GM12801 (cell line): Measurements from ENCODE around the gene CEP89.

Experiments used
- TF ChIP-seq, protein P1 (sequence below): IDR thresholded peaks from one replicate; pipeline ENCODE4 v1.5.1; 2011; ENCODE audit warnings: control low read depth; ENCODE audit not compliant: insufficient read length; ENCODE audit errors: extremely low read depth

The CEP89 gene

DNA sequence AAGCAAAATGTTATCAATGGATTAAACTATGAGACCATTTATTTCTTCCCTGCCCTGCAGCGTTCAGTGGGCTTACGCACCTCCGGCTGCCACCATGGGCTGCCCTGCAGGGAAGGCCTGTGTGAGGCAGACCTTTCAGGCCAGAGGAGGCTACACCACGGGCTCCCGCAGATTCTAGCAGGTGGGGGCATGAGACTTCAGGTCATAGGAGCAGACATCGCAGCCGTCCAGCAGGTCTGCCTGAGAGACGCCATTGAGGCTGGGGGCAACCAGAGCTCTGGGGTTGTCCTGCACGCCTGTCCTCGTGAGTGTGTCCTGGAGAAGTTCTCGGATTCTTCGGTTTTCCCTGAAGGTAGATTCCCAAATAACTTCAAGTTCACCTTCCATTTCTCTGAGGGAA is 92.8 kb downstream of the CEP89 start:
- TF ChIP-seq, protein P1, sequence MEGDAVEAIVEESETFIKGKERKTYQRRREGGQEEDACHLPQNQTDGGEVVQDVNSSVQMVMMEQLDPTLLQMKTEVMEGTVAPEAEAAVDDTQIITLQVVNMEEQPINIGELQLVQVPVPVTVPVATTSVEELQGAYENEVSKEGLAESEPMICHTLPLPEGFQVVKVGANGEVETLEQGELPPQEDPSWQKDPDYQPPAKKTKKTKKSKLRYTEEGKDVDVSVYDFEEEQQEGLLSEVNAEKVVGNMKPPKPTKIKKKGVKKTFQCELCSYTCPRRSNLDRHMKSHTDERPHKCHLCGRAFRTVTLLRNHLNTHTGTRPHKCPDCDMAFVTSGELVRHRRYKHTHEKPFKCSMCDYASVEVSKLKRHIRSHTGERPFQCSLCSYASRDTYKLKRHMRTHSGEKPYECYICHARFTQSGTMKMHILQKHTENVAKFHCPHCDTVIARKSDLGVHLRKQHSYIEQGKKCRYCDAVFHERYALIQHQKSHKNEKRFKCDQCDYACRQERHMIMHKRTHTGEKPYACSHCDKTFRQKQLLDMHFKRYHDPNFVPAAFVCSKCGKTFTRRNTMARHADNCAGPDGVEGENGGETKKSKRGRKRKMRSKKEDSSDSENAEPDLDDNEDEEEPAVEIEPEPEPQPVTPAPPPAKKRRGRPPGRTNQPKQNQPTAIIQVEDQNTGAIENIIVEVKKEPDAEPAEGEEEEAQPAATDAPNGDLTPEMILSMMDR, result no peak

DNA sequence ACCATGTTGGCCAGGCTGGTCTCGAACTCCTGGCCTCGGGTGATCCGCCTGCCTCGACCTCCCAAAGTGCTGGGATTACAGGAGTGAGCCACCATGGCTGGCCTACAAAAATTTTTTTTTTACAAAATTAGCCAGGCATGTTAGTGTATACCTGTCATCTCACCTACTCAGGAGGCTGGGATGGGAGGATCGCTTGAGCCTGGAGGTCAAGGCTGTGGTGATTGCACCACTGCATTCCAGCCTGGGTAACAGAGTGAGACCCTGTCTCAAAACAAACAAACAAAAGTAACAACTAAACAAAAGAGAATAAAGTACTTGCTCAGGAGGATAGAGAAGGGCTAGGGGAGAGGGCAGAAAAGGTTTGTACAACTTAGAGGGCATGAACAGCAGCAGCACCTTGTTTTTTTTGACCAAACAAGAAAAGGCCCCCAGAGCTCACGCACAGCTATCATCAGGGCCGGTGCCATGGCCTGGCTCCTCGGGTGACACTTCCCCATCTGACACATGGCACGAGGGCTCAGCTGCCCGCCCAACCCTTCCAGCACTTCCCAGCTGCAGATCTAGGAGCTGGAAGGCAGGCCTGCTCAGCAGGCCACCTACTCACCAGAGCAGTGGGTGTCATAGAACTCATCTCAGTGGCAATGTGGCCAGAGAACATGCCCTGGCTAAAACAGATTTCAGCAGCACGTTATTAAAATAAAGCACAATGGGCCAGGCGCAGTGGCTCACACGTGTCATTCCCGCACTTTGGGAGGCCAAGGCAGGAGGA is 93.6 kb downstream of the CEP89 start:
- TF ChIP-seq, protein P1, result no peak

DNA sequence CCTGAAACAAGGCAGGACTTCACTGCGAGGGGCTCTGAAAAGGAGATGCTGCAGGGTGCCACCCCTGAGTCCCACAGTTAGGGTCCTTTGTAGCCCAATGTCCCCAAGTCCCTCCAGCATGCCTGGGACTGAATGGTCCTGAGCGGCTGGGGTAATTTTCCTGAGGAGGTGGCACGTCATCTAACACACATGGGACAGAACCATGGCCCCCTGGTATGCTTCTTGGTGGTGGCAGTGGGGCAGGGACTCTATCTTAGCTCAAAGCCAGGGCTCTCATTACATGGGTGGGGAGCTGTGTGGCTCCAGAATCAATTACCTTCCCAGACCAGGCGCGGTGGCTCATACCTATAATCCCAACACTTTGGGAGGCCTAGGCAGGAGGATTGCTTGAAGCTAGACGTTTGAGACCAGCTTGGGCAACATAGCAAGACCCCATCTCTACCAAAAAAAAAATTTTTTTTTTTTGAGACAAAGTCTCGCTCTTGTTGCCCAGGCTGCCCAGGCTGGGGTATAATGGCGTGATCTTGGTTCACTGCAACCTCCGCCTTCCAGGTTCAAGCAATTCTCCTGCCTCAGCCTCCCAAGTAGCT is 94.3 kb downstream of the CEP89 start:
- TF ChIP-seq, protein P1, result no peak

DNA sequence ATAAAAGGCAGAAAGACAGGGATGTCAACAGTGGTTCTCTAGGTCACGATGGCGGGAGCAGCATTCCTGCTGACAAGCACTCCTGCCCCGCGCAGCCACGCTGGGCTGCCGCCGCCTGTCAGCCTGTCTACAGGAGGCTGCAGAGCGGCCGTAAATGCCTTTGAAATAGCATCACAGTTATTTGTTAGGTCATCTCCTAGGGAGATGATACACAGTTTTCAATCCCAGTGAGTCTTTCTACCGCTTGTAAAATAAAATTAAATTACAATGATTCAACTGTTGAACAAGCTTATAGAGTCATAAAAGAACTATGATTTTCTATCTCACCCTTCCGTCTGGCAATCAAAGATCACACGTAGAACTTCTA is 94.9 kb downstream of the CEP89 start:
- TF ChIP-seq, protein P1, result no peak

DNA sequence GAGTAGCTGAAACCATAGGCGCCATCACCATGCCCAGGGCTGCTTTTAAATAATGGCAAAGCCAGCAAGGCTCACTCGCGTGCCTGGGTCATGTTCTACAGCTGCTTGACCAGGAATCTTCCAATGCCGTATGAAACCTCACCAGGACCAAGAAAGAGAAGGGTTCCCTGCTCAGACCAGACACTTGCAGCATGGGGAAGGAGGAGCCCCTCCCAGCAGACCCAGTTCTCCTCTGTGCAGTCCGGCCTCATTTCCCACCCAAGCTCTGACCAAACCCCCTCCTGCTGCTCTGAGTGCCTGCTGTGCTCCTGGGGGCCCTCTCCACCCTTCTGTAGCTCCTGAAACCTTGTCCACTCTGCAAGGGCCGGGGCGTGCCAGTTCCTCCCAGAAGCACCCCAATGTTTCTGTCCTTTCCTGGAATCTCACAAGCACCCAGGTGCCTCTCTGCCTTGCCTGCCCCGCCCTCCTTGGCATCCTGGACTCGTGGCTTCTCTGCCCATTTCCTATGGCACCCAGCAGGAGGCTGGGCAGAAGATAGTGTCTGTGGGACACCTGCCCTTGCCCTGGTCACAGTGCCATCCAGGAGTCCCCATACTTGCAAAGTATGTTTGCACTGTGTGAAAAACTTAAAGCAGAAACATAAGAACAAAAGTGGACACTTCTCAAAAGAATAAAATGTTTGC is 95.4 kb downstream of the CEP89 start:
- TF ChIP-seq, protein P1, result no peak

DNA sequence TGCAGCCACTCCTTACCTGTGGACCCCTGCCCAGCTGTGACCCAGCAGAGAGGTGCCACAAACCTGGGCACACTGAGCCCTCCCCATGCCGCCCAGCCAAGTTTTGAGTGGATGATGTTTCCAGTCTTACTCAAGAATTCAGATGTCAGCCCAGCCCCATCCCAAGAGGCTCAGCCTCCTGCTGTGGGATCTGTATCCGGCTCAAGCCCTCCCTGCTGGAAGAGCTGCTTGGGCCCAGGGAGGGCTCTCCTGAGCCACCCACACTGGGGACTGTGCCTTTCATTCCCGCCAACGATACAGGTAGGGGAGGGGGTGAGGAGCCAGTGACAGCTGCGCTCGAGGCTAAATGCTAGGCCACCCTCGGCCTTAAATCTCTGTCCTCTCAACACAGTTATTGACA is 96.3 kb downstream of the CEP89 start:
- TF ChIP-seq, protein P1, result no peak

DNA sequence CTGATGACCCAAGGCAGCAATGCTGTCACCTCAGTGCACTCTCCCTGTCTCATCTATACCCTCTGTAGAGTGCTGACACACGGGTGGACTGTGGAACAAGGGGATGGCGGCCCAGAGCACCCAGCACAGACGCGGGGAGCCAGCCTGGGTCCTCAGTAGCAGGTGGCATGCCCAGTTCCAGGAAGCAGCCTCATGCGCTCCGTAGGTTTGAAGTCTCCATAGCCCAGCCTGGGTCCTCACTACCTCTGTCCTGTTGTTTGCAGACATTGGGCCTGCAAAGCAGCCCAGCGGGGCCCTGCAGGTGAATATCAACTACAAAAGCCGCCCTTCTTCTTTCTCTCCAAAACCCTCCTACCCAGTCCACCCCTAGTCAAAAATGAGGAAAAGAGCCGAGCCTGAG is 97.2 kb downstream of the CEP89 start:
- TF ChIP-seq, protein P1, result no peak
